IMR-90 (cell line): ENCODE data around the gene NUDT3.

ENCODE experiments used
- CTCF ChIP-seq: conservative IDR thresholded peaks from 2 replicates; pipeline ENCODE4 v1.5.1; 2012; ENCODE audit warnings: mild to moderate bottlenecking, low read depth, low read length, improper control_type of control experiment
- POLR2A ChIP-seq: IDR thresholded peaks from 2 replicates; pipeline ENCODE4 v1.6.1; 2012; ENCODE audit warnings: mild to moderate bottlenecking, low read depth, low read length
- RAD21 ChIP-seq: IDR thresholded peaks from 2 replicates; pipeline ENCODE4 v1.6.1; 2012; ENCODE audit warnings: low read length, improper control_type of control experiment
- RCOR1 ChIP-seq: IDR thresholded peaks from 2 replicates; pipeline ENCODE4 v1.6.1; 2012; ENCODE audit warnings: mild to moderate bottlenecking, low read length, improper control_type of control experiment; ENCODE audit not compliant: insufficient replicate concordance
- SMC3 ChIP-seq: fragments of 150-350 bp; IDR thresholded peaks from 2 replicates; pipeline ENCODE4 v1.6.1; 2016; ENCODE audit warnings: low read depth, mild to moderate bottlenecking, antibody characterized with exemption, low read length, moderate library complexity

GRCh38 chr6:34333858-34334257 lies 58.6 kb downstream of the NUDT3 start:
- TF ChIP-seq POLR2A (no peak), RAD21 (no peak), CTCF (no peak), RCOR1 (no peak), SMC3 (no peak)
